Subcutaneous adipose tissue (tissue), 4 donors: Measurements from ENCODE around the gene UBE2E2. TPM values are rescaled to one million over a fixed set of nuclear protein-coding genes. Genes with fewer than 3 reads are reported as not detected.

Experiments
- total RNA-seq, 4 donors: library from RNA; depleted of rRNA; stranded (reverse); fragments of >200 nt; gene quantifications; one replicate each; pipeline ENCODE4 v1.1.0, GENCODE V29; 2016
- TF ChIP-seq, protein P1 (sequence below): fragments of 450-650 bp; IDR thresholded peaks from one replicate; pipeline ENCODE4 v1.5.1; 2016; ENCODE audit warnings: low read depth, mild to moderate bottlenecking, control low read depth, antibody characterized with exemption, moderate library complexity

UBE2E2 gene
- total RNA-seq, 4 donors from 2014 or later, result 48.0 to 89.0 (median 63.4) TPM

GRCh38 chr3:23209103-23209502, 6.0 kb downstream of the UBE2E2 start:
- TF ChIP-seq, protein P1, sequence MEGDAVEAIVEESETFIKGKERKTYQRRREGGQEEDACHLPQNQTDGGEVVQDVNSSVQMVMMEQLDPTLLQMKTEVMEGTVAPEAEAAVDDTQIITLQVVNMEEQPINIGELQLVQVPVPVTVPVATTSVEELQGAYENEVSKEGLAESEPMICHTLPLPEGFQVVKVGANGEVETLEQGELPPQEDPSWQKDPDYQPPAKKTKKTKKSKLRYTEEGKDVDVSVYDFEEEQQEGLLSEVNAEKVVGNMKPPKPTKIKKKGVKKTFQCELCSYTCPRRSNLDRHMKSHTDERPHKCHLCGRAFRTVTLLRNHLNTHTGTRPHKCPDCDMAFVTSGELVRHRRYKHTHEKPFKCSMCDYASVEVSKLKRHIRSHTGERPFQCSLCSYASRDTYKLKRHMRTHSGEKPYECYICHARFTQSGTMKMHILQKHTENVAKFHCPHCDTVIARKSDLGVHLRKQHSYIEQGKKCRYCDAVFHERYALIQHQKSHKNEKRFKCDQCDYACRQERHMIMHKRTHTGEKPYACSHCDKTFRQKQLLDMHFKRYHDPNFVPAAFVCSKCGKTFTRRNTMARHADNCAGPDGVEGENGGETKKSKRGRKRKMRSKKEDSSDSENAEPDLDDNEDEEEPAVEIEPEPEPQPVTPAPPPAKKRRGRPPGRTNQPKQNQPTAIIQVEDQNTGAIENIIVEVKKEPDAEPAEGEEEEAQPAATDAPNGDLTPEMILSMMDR, result no peak

- TF ChIP-seq, protein P1, result no peak
Measured at GRCh38 chr3:23209747-23210487, 6.8 kb downstream of the UBE2E2 start.

- TF ChIP-seq, protein P1, result no peak
Measured at GRCh38 chr3:23213813-23214212, 10.7 kb downstream of the UBE2E2 start.

- TF ChIP-seq, protein P1, result no peak
Measured at GRCh38 chr3:23217872-23218554, 14.9 kb downstream of the UBE2E2 start.

DNA sequence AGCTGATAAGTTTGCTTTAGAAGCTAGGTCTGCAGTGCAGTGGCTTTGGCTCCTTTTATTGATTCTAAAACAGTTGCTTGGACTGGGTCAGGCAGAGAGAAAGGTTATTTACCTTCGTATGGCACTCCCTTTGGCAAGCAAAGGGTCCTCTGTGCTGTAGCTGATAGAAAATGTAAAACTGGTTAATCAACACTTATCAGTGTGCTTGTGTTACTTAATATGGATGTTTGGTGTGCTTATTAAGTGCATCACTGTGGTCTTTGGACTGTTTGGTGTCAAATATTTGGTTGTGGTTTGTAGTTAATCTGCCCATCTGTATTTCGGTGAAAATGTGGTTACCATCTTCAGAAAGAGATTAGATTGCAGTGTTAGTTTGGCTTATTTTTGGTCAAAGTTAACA, 16.0 kb downstream of the UBE2E2 start:
- TF ChIP-seq, protein P1, result no peak

DNA sequence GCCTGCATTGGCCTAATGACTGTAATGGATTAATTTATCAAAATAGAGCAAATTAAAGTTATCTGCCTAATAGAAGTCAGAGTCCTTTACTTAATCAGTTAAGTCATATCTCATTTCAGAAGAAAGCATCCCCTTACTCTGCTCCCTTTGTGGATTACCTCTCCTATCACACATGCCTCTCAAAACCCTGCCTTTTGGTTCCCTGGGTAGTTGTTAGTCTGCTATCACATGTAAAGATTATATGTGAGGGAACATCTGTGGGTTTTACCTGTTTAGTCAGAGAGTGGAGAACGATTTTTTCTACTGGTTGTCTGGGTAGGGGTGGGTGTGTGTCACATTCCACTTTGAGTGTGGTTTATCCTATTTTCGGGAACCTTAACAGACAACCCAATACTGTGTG, 16.4 kb downstream of the UBE2E2 start:
- TF ChIP-seq, protein P1, result no peak

GRCh38 chr3:23221136-23221535, 18.0 kb downstream of the UBE2E2 start:
- TF ChIP-seq, protein P1, result no peak
